ENCODE measurements around the gene VPS50.

- TF ChIP-seq CTCF (IDR thresholded peaks at IDR 0.05), result no peak
- TF ChIP-seq POLR2AphosphoS5 (IDR thresholded peaks at IDR 0.05), result no peak
- no peak for TF ChIP-seq POLR2A (IDR thresholded peaks at IDR 0.05)
- TF ChIP-seq EP300 (IDR thresholded peaks at IDR 0.05; ENCODE audit: low read depth), result no peak
Observed at GRCh38 chr7:93367254-93367653, 135.1 kb downstream of the VPS50 start.

All from transverse colon (tissue), 4 donors.